ENCODE measurements around the gene SHOC2. TPM values are rescaled to one million over a fixed set of nuclear protein-coding genes. Genes with fewer than 3 reads are reported as not detected.

SHOC2 gene
- total RNA-seq, 4 donors from 2014 or later: 57.3 to 125 (median 73.4) TPM

DNA sequence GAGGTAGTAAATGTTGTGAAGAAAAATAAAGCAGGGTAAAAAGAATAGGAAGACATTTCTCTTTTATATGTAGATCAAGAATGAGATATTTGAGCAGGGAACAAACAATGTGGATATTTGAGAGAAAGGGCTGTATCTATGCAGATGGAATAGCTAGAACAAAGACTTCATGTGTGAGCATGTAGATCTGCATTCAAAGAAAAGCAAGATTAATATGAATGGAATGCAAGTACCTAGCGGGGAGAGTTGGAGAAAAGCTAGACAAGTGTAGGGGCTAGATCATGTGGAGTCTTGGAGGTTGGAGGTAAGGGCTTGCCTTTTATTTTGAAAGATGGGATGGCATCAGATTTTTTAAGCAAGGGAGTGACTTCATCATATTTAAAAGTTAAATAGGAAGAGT lies 27.1 kb downstream of the SHOC2 start:
- H3K27me3 ChIP-seq: no peaks in the 10 kb centered on the region
- in situ Hi-C loops (cut with MboI; ENCODE audit: low pct_ligation_motif_present in 1 of 4, low pct_unique_long_range_greater_than_20kb in 1 of 4, low sequenced_read_pairs in 3 of 4) (no loop called here), intact Hi-C loops (cut with DNase I; ENCODE audit: low total_unique reads) (no loop called here)
- no peak for TF ChIP-seq EP300 (IDR thresholded peaks at IDR 0.05; ENCODE audit: low read depth)
- TF ChIP-seq, protein P1, sequence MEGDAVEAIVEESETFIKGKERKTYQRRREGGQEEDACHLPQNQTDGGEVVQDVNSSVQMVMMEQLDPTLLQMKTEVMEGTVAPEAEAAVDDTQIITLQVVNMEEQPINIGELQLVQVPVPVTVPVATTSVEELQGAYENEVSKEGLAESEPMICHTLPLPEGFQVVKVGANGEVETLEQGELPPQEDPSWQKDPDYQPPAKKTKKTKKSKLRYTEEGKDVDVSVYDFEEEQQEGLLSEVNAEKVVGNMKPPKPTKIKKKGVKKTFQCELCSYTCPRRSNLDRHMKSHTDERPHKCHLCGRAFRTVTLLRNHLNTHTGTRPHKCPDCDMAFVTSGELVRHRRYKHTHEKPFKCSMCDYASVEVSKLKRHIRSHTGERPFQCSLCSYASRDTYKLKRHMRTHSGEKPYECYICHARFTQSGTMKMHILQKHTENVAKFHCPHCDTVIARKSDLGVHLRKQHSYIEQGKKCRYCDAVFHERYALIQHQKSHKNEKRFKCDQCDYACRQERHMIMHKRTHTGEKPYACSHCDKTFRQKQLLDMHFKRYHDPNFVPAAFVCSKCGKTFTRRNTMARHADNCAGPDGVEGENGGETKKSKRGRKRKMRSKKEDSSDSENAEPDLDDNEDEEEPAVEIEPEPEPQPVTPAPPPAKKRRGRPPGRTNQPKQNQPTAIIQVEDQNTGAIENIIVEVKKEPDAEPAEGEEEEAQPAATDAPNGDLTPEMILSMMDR (IDR thresholded peaks at IDR 0.05): no peak
- TF ChIP-seq POLR2A (IDR thresholded peaks at IDR 0.05): no peak
- TF ChIP-seq POLR2AphosphoS5 (IDR thresholded peaks at IDR 0.05): no peak
- H3K4me1 ChIP-seq: peaks cover 0 to 26% (median 4%) of the 10 kb centered on the region in 4 donors
- H3K9me3 ChIP-seq: no peaks in the 10 kb centered on the region
- no peak overlapping the region for H3K27ac ChIP-seq
- no peak overlapping the region for H3K4me3 ChIP-seq
- 89 to 100% methylated on average over 1 of the region's 1 CpG for WGBS, 2 donors (ENCODE audit: low coverage in 1 of 2)
- H3K36me3 ChIP-seq: no peaks in the 10 kb centered on the region
- no peak for DNase-seq

DNA sequence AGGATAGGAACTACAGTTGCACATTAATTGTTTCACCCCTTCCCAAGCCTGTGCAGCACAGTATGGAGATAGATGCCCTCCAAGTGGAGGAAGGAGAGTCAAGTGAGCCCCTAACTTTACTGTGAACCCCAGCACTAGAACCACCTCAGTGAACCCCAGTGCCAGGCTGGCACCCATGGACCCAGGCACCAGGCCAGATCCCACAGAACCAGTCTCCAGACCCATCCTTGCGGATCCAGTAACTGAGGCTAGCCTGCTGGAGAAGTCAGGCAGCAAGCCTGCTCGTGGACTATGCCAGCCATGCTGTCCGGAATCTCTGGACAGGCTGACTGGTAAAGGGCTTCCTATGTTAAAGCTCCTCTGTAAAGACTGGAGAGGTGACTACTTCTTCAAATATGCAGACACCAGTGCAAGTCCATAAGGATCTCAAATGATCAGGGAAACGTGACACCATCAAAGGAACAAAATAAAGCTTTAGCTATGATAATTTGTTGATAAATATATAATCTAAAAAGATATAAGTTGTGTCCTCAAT lies 27.7 kb downstream of the SHOC2 start:
- intact Hi-C loops (cut with DNase I; ENCODE audit: low total_unique reads) (no loop called here), in situ Hi-C loops (cut with MboI; ENCODE audit: low pct_ligation_motif_present in 1 of 4, low pct_unique_long_range_greater_than_20kb in 1 of 4, low sequenced_read_pairs in 3 of 4) (no loop called here)
- no peak for DNase-seq
- H3K4me3 ChIP-seq: no peak overlapping the region
- TF ChIP-seq POLR2AphosphoS5 (IDR thresholded peaks at IDR 0.05) (no peak), EP300 (IDR thresholded peaks at IDR 0.05; ENCODE audit: low read depth) (no peak), POLR2A (IDR thresholded peaks at IDR 0.05) (no peak)
- TF ChIP-seq, protein P1 (IDR thresholded peaks at IDR 0.05): no peak
- peaks cover 0 to 26% (median 4%) of the 10 kb centered on the region in 4 donors for H3K4me1 ChIP-seq
- peaks cover 0 to 4% (median 0%) of the 10 kb centered on the region in 4 donors for H3K36me3 ChIP-seq
- no peaks in the 10 kb centered on the region for H3K27me3 ChIP-seq
- H3K9me3 ChIP-seq: no peaks in the 10 kb centered on the region
- 74 to 95% methylated on average over 2 to 4 of the region's 4 CpGs for WGBS, 2 donors (ENCODE audit: low coverage in 1 of 2)
- no peak overlapping the region for H3K27ac ChIP-seq

- intact Hi-C loops (cut with DNase I; ENCODE audit: low total_unique reads): no loop called here
- Histone ChIP-seq H3K4me1 (peaks cover 0 to 14% (median 0%) of the 10 kb centered on the region in 4 donors), H3K4me3 (no peak overlapping the region), H3K27me3 (no peaks in the 10 kb centered on the region), H3K36me3 (peaks cover 0 to 4% (median 0%) of the 10 kb centered on the region in 4 donors), H3K27ac (no peak overlapping the region), H3K9me3 (no peaks in the 10 kb centered on the region)
- no peak for DNase-seq
- TF ChIP-seq POLR2AphosphoS5 (IDR thresholded peaks at IDR 0.05): no peak
- no peak for TF ChIP-seq EP300 (IDR thresholded peaks at IDR 0.05; ENCODE audit: low read depth)
- no peak for TF ChIP-seq POLR2A (IDR thresholded peaks at IDR 0.05)
- TF ChIP-seq, protein P1 (IDR thresholded peaks at IDR 0.05): no peak
- in situ Hi-C loops (cut with MboI; ENCODE audit: low pct_ligation_motif_present in 1 of 4, low pct_unique_long_range_greater_than_20kb in 1 of 4, low sequenced_read_pairs in 3 of 4): no loop called here
- WGBS, 2 donors (ENCODE audit: low coverage in 1 of 2): 93 to 96% methylated on average over 2 to 4 of the region's 4 CpGs
Observed at GRCh38 chr10:110951381-110951780, 32.0 kb downstream of the SHOC2 start.

DNA sequence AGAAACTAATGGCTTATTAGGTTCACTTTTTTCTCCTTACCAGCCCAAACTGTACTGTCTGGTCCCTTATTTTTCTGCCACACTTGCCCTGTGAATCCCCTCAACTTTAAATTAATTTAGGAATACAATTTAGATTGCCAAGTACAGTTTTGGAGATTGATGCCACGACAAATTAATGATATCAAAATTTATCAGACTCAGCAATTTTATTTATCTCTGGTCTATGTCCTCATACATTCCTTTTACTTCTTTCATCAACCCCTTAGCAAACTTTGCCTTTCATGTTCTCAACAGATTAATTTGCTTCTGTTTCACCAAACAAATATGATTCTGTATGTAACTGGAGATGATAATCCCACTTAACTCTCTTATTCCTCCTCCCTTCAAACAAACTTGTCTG lies 38.2 kb downstream of the SHOC2 start:
- Histone ChIP-seq H3K4me3 (no peak overlapping the region), H3K4me1 (peaks cover 0 to 25% (median 10%) of the 10 kb centered on the region in 4 donors), H3K27me3 (no peaks in the 10 kb centered on the region), H3K27ac (no peak overlapping the region), H3K36me3 (no peaks in the 10 kb centered on the region), H3K9me3 (no peaks in the 10 kb centered on the region)
- no peak for DNase-seq
- 93 to 100% methylated on average over 1 of the region's 1 CpG for WGBS, 2 donors (ENCODE audit: low coverage in 1 of 2)
- intact Hi-C loops (cut with DNase I; ENCODE audit: low total_unique reads) (loop anchor here (5.0 kb wide), 1 partner anchor 435 kb away; no protein-coding TSS in a partner anchor), in situ Hi-C loops (cut with MboI; ENCODE audit: low pct_ligation_motif_present in 1 of 4, low pct_unique_long_range_greater_than_20kb in 1 of 4, low sequenced_read_pairs in 3 of 4) (no loop called here)
- TF ChIP-seq POLR2A (IDR thresholded peaks at IDR 0.05): no peak
- no peak for TF ChIP-seq POLR2AphosphoS5 (IDR thresholded peaks at IDR 0.05)
- TF ChIP-seq, protein P1 (IDR thresholded peaks at IDR 0.05): no peak
- no peak for TF ChIP-seq EP300 (IDR thresholded peaks at IDR 0.05; ENCODE audit: low read depth)

All from transverse colon (tissue), 4 donors.